AG09309 (cell line): Measurements from ENCODE around the gene PAPLN.

Source experiments
- DNase-seq: peaks from one replicate; pipeline ENCODE4 v3.0.0-alpha.2; 2010; ENCODE audit warnings: low read depth
- H3K4me3 ChIP-seq: 2 replicates; pipeline ENCODE4 v1.5.1; 2011; ENCODE audit warnings: mild to moderate bottlenecking, low read depth, low read length, moderate library complexity; ENCODE audit not compliant: control insufficient read depth
- TF ChIP-seq, protein P1 (sequence below): IDR thresholded peaks from 2 replicates; pipeline ENCODE4 v1.5.1; 2011; ENCODE audit warnings: mild to moderate bottlenecking, low read depth, low read length, inconsistent platforms; ENCODE audit not compliant: insufficient read depth, control insufficient read depth; ENCODE audit errors: missing control alignments

The PAPLN gene

DNA sequence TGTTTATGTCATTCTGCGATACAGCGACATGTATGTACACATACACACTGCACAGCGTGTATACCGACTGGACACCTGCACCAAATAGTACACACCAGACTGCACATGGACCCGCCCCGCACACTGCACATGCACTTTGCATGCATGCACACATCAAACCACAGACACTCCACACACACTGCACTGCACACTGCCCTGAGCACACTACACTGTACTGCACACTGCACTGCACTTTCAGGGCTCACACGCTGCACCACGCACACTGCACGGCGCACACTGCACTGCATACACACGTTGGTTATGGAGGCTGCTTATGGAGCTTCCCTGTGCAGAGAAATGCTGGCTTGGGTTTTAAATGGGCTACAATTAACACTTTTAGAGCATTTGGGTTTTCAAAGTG is 1.6 kb downstream of the PAPLN start:
- DNase-seq = no peak
- no peak overlapping the region for H3K4me3 ChIP-seq

DNA sequence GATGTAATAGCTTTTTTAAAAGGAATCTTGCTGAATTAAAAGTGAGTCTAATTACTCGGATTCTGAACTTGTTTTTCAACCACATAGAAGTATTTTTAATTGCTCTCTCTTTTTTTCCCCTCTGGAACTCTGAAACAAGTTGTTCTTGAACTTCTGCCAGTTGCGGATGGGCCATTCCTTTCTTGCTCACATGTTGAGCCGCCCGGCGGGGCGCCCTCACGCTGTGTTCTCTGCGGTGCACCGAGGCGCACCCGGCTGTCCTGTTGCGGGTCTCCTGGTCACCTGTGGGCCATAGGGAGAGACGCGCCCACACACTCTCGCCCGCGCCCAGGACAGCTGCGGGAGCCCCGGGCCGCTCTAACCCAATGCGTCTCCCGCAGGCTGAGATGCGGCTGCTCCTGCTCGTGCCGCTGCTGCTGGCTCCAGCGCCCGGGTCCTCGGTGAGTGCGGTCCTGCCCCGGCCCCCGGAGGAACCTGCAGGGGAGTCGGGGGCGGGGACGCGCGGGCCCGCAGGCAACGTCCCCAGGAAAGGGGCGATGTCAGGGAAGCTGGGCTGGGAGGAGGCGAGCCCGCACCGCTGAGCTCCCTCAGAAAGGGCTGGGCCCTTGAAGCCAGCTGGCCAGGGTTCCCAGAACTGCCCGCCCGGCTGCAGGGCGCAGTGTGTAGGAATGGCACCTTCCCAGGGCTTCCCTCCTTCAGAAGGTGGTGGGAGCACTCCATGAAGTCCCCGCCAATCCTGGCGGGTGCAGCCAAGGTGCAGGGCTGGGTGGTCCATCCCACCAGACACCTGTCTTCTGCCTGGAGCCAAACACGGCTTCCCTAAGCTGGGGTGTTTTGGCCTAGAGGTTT is 2.3 kb downstream of the PAPLN start:
- no peak for DNase-seq
- TF ChIP-seq, protein P1, sequence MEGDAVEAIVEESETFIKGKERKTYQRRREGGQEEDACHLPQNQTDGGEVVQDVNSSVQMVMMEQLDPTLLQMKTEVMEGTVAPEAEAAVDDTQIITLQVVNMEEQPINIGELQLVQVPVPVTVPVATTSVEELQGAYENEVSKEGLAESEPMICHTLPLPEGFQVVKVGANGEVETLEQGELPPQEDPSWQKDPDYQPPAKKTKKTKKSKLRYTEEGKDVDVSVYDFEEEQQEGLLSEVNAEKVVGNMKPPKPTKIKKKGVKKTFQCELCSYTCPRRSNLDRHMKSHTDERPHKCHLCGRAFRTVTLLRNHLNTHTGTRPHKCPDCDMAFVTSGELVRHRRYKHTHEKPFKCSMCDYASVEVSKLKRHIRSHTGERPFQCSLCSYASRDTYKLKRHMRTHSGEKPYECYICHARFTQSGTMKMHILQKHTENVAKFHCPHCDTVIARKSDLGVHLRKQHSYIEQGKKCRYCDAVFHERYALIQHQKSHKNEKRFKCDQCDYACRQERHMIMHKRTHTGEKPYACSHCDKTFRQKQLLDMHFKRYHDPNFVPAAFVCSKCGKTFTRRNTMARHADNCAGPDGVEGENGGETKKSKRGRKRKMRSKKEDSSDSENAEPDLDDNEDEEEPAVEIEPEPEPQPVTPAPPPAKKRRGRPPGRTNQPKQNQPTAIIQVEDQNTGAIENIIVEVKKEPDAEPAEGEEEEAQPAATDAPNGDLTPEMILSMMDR = no peak
- no peak overlapping the region for H3K4me3 ChIP-seq

More for the DNA sequence above, 1.6 kb downstream of the PAPLN start:
- TF ChIP-seq, protein P1 = no peak

DNA sequence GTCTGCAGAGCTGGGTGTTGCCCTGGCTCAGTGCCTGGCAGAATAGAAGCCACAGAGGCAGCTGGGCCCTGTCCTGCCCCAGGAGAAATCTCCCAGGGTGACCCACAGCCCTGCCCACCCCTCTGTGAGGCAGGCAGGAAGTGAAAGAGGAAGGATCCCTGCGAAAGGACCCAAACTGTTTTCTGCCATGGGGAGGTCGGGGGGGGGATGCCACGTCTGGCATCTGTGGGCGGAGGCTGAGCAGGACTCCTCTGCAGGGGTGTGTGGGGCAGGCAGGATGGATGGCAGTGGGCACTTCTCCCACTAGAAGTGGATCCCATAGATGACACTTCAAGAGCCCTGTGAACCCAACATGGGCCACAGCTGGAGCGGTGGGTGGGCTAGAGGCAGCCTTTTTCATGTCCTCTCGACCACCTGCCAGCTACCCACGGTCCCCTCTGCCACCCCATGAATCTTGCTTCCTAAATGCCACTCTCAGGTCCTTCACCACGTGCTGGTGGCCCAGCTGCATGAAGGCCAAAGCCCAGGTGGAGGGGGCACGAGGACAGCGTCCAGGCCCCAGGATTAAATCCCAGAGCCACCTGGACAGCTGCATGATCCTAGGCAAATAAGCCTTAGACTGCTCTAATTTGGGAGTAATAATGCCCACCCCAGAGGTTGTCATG is 3.6 kb downstream of the PAPLN start:
- no peak overlapping the region for H3K4me3 ChIP-seq
- TF ChIP-seq, protein P1 = no peak

DNA sequence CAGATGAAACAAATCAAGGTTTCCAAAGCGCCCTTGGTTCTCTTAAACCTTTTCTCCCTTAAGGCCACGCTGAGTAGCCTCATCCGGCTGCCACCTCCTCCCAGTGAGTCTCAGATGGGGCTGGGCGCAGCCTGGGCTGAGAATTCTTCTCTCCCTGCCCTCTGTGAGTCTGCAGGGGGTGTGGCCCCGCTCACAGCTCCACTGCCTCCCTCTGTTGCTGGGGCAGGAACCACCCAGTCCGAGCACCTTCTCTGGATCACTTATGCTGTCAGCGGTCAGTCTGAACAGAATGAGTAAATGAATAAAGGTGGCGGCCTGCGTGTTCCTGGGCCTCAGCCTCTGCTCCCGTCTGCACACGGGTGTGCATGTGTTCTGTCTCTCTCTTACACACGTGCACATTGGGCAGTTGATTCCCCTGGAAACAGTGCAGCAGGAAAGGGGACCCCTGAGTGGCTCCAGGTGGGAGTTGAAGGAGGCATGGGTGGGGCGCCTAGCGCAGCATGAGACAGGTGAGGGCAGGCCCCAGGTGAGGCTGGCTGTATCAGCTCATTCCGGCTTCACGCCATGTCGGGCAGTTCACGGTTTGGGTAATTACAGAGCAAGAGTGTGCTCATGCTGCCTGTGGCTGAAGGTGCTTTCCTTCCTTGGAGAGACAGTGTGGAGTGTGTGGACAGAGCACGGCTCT is 4.3 kb downstream of the PAPLN start:
- TF ChIP-seq, protein P1 = no peak
- no peak for DNase-seq

More for the DNA sequence above, 3.6 kb downstream of the PAPLN start:
- DNase-seq = no peak

DNA sequence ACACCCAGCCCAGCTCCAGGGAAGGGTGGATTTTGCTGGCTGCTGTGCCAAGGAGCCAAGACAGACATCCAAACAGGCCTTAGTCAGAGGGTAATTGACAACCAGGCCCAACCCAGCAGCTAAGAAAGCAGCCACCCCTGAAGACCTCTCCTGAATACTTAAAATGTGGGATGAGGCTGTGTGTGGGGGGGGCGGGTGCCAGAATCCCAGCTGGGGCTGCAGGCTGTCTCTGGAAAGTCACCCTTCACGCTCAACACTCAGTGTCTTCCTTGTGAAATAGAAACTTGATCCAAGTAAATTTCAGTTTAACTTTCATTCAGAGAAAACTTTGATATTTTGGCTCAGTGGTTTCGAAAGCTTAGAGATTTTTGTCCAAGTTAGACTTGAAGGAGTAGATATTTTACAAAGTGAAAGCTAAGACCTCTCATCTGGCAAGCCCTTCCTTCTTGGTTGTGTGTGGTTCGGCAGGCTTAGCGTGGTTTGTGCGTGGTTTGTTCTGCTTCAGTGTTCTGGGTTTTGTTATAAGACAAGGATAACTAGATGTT is 5.1 kb downstream of the PAPLN start:
- H3K4me3 ChIP-seq = no peak overlapping the region

More for the DNA sequence above, 4.3 kb downstream of the PAPLN start:
- no peak overlapping the region for H3K4me3 ChIP-seq

DNA sequence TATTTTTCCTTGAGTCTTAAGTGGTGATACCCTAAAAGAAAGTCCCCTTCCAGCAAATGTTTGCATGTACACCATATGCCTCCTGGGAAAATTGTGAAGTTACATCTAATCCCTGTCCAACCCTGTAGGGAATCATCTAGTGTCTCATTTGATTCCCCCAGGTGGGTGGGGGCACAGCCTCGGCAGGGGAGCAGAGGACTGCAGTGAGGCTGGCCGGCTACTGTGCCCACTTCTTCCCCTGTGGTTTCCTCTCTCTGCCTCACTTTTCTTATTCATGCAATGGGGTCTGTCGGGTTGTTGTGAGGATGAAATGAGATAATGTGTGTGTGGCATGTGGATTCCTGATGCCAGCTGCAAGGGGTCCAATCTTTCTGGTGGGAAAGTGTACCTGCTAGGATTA is 6.0 kb downstream of the PAPLN start:
- no peak for DNase-seq
- TF ChIP-seq, protein P1 = no peak
- no peak overlapping the region for H3K4me3 ChIP-seq

More for the DNA sequence above, 5.1 kb downstream of the PAPLN start:
- TF ChIP-seq, protein P1 = no peak
- no peak for DNase-seq
